B cell (primary cell): ENCODE measurements around the gene NIN. TPM values are rescaled to one million over a fixed set of nuclear protein-coding genes. Genes with fewer than 3 reads are reported as not detected.

Source experiments
- ATAC-seq: fragments of 200-7000 bp; cut with Tn5 transposase; one replicate; pipeline ENCODE4 v1.10.0; 2021; ENCODE audit warnings: low read depth, mild to moderate bottlenecking, moderate number of reproducible peaks, moderate library complexity
- CTCF ChIA-PET: fragments of 350-600 bp; sonication (Branson Sonifier 250); formaldehyde crosslinking; loops from one replicate; lab custom pipeline; 2021; ENCODE audit warnings: antibody characterized with exemption, inconsistent platforms; lab: Charles Lee
- POLR2A ChIA-PET: fragments of 350-600 bp; sonication (Branson Sonifier 250); formaldehyde crosslinking; loops from one replicate; lab custom pipeline; 2021; ENCODE audit warnings: antibody characterized with exemption; lab: Charles Lee
- DNase-seq: peaks from one replicate; pipeline ENCODE4 v3.0.0; 2013
- H2AFZ ChIP-seq: 2 replicates; pipeline ENCODE4 v1.6.1; 2012; ENCODE audit warnings: mild to moderate bottlenecking, low read depth, low read length; ENCODE audit not compliant: insufficient read depth, poor library complexity, severe bottlenecking
- H3K27ac ChIP-seq, 2 donors: 1 replicate in 1 of 2; 2 replicates in 1 of 2; pipeline ENCODE4 v1.5.1; 2012 to 2013; ENCODE audit warnings: low read length in 2 of 2, mild to moderate bottlenecking in 2 of 2, moderate library complexity in 1 of 2
- H3K27me3 ChIP-seq, 4 experiments: fragments of 200-600 bp in 1 of 4; sonication (generic) in 1 of 4; replicated peaks in 1 of 4; 1 replicate in 2 of 4; 2 replicates in 2 of 4; pipeline versions ENCODE4 v1.6.1 to v1.7.0; 2013 to 2016; ENCODE audit warnings: low read length in 3 of 4, mild to moderate bottlenecking in 2 of 4, mixed read lengths in 1 of 4, moderate library complexity in 1 of 4; ENCODE audit not compliant: insufficient read depth in 4 of 4, control insufficient read depth in 3 of 4; ENCODE audit errors: control extremely low read depth in 1 of 4
- H3K36me3 ChIP-seq, 2 experiments: replicated peaks in 1 of 2; 1 replicate in 1 of 2; 2 replicates in 1 of 2; pipeline versions ENCODE4 v1.6.1 to v1.7.1; 2013; ENCODE audit warnings: low read length in 1 of 2; ENCODE audit not compliant: insufficient read depth in 2 of 2, control insufficient read depth in 1 of 2; ENCODE audit errors: control extremely low read depth in 1 of 2, extremely low read depth in 1 of 2
- H3K4me1 ChIP-seq, 2 donors: fragments of 200-600 bp in 1 of 2; sonication (generic) in 1 of 2; 1 replicate in 1 of 2; 2 replicates in 1 of 2; pipeline versions ENCODE4 v1.5.1 to v1.6.1; 2013 to 2017; ENCODE audit warnings: low read length in 2 of 2; ENCODE audit not compliant: control insufficient read depth in 2 of 2, insufficient read depth in 2 of 2
- H3K4me2 ChIP-seq: replicated peaks from 2 replicates; pipeline ENCODE3; 2012; ENCODE audit warnings: mild to moderate bottlenecking, low read depth, low read length; ENCODE audit not compliant: poor library complexity, severe bottlenecking
- H3K4me3 ChIP-seq, 5 experiments: fragments of 200-600 bp in 1 of 5; sonication (generic) in 1 of 5; 1 replicate in 3 of 5; 2 replicates in 2 of 5; pipeline versions ENCODE4 v1.5.1 to v1.7.0; 2011 to 2016; ENCODE audit warnings: low read length in 4 of 5, mild to moderate bottlenecking in 4 of 5, low read depth in 2 of 5, control low read depth in 1 of 5, moderate library complexity in 1 of 5; ENCODE audit not compliant: insufficient read depth in 1 of 5; ENCODE audit errors: control extremely low read depth in 1 of 5, extremely low read depth in 1 of 5
- H3K79me2 ChIP-seq: fragments of 200-600 bp; sonication (generic); one replicate; pipeline ENCODE4 v1.6.0; 2016; ENCODE audit warnings: low read length; ENCODE audit not compliant: control insufficient read depth, insufficient read depth
- H3K9ac ChIP-seq: fragments of 200-600 bp; sonication (generic); 2 replicates; pipeline ENCODE4 v1.6.1; 2017; ENCODE audit warnings: mild to moderate bottlenecking, low read length, moderate library complexity
- H3K9me3 ChIP-seq, 3 donors: one replicate each; pipeline versions ENCODE4 v1.6.1 to v1.7.1; 2013; ENCODE audit warnings: low read length in 2 of 3; ENCODE audit not compliant: control insufficient read depth in 2 of 3, insufficient read depth in 1 of 3; ENCODE audit errors: control extremely low read depth in 1 of 3
- H4K20me1 ChIP-seq: 2 replicates; pipeline ENCODE4 v1.6.0; 2012; ENCODE audit warnings: mild to moderate bottlenecking, low read length; ENCODE audit not compliant: insufficient read depth, control insufficient read depth, poor library complexity, severe bottlenecking
- H3K27ac Mint-ChIP-seq: one replicate; pipeline ENCODE4 v1.8.0; 2021; ENCODE audit warnings: mixed read lengths
- H3K27me3 Mint-ChIP-seq: one replicate; pipeline ENCODE4 v1.8.0; 2021; ENCODE audit warnings: mixed read lengths
- H3K4me1 Mint-ChIP-seq: one replicate; pipeline ENCODE4 v1.8.0; 2021; ENCODE audit warnings: mixed read lengths
- H3K4me3 Mint-ChIP-seq: one replicate; pipeline ENCODE4 v1.8.0; 2021; ENCODE audit warnings: mixed read lengths
- H3K9me3 Mint-ChIP-seq: one replicate; pipeline ENCODE4 v1.8.0; 2022; ENCODE audit warnings: mixed read lengths; ENCODE audit not compliant: insufficient read depth
- EZH2 ChIP-seq: IDR thresholded peaks from 2 replicates; pipeline ENCODE4 v1.6.1; 2012; ENCODE audit warnings: borderline replicate concordance, low read depth, mild to moderate bottlenecking, moderate library complexity, low read length; ENCODE audit not compliant: insufficient read depth, poor library complexity, severe bottlenecking
- WGBS: methylation state at CpG from one replicate; pipeline ENCODE4 v1.1.5; 2013; ENCODE audit warnings: missing lambda C conversion rate; ENCODE audit not compliant: insufficient coverage; 5-methylcytosine and 5-hydroxymethylcytosine counted together
- intact Hi-C: fragments of 100-400 bp; cut with micrococcal nuclease; formaldehyde crosslinking; loops from one replicate; pipeline ENCODE4 v1.10.0; 2022
- polyA plus RNA-seq: library from polyadenylated mRNA; depleted of rRNA; stranded (reverse); fragments of >200 nt; gene quantifications from 2 replicates; pipeline ENCODE4 v1.2.3, GENCODE V29; 2012
- total RNA-seq, 2 donors: library from RNA; stranded (reverse); fragments of 120-200 nt in 1 of 2; gene quantifications; 1 replicate in 1 of 2; 2 replicates in 1 of 2; pipeline versions ENCODE4 v1.2.3 to v1.2.4, GENCODE V29; 2013 to 2022
- TF ChIP-seq, protein P1 (sequence below): fragments of 200-600 bp; IDR thresholded peaks from one replicate; pipeline ENCODE4 v1.8.0; 2022; ENCODE audit warnings: antibody characterized with exemption, mild to moderate bottlenecking

Gene NIN
- total and polyA plus RNA-seq, 2 donors (not counting 1 experiment from before 2014, with no cell fraction given), result 25.4 to 219 TPM

DNA sequence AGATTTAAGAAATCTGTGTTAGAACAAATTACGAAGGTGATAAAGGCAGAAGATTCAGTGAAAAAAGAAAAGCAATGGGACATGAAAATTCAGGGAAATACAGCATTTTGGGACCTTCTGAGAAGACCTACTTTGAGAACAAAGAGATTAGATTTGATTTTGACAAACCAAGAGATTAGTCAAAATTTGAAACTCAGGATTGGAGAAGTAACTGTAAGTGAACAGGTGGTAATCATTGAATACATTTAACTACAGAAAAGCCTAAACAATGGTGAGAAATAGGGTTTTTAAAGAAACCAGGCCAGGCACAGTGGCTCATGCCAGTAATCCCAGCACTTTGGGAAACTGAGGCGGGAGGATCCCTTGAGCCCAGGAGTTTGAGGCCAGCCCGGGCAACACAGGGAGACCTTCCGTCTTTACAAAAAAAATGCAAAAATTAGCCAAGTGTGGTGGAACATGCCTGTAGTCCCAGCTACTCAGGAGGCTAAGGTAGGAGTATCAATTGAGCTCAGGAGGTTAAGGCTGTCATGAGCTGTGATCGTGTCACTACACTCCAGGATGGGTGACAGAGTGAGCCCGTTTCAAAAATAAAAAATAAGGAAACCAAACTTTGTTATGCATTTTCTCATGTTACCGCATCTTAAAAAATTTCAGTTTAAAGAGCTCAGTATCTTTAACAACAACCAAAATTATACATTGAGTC, 154.0 kb downstream of the NIN start:
- no peaks in the 10 kb centered on the region for H3K79me2 ChIP-seq
- peak overlapping the region; percentile 73 for H3K27ac Mint-ChIP-seq
- intact Hi-C loops, result loop anchor here (1.0 kb wide), 1 partner anchor 8 kb away; no protein-coding TSS in a partner anchor
- ChIA-PET CTCF (interaction anchor here (1.2 to 1.5 kb wide), 2 partner anchors 9 to 38 kb away, joined by 3 to 7 read pairs; partner anchors contain the start of gene SAV1), POLR2A (interaction anchor here (1.0 kb wide), 1 partner anchor 8 kb away, joined by 4 read pairs; the partner anchor contains the start of gene SAV1)
- peak overlapping the region in 4 of 5 experiments; percentile 7 to 46 (median 23) for H3K4me3 ChIP-seq
- peak; percentile 46 for ATAC-seq
- no peaks in the 10 kb centered on the region for H3K36me3 ChIP-seq
- H3K27me3 Mint-ChIP-seq, result no peaks in the 10 kb centered on the region
- H3K9me3 Mint-ChIP-seq, result no peaks in the 10 kb centered on the region
- no peaks in the 10 kb centered on the region for H4K20me1 ChIP-seq
- H2AFZ ChIP-seq, result peak overlapping the region; percentile 8
- peaks cover 31% of the 10 kb centered on the region for H3K4me1 Mint-ChIP-seq
- no peaks in the 10 kb centered on the region for H3K9me3 ChIP-seq
- peak; percentile 39 for DNase-seq
- peak overlapping the region; percentile 28 for H3K9ac ChIP-seq
- H3K4me1 ChIP-seq, result peaks cover 24 to 26% of the 10 kb centered on the region in 2 donors
- WGBS, result 21% methylated on average over 3 of the region's 7 CpGs
- no peaks in the 10 kb centered on the region for H3K27me3 ChIP-seq
- peak overlapping the region; percentile 80 to 86 for H3K27ac ChIP-seq
- H3K4me2 ChIP-seq, result peak overlapping the region; percentile 66
- H3K4me3 Mint-ChIP-seq, result peak overlapping the region; percentile 69
- no peak for TF ChIP-seq EZH2
- TF ChIP-seq, protein P1, sequence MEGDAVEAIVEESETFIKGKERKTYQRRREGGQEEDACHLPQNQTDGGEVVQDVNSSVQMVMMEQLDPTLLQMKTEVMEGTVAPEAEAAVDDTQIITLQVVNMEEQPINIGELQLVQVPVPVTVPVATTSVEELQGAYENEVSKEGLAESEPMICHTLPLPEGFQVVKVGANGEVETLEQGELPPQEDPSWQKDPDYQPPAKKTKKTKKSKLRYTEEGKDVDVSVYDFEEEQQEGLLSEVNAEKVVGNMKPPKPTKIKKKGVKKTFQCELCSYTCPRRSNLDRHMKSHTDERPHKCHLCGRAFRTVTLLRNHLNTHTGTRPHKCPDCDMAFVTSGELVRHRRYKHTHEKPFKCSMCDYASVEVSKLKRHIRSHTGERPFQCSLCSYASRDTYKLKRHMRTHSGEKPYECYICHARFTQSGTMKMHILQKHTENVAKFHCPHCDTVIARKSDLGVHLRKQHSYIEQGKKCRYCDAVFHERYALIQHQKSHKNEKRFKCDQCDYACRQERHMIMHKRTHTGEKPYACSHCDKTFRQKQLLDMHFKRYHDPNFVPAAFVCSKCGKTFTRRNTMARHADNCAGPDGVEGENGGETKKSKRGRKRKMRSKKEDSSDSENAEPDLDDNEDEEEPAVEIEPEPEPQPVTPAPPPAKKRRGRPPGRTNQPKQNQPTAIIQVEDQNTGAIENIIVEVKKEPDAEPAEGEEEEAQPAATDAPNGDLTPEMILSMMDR, result no peak

DNA sequence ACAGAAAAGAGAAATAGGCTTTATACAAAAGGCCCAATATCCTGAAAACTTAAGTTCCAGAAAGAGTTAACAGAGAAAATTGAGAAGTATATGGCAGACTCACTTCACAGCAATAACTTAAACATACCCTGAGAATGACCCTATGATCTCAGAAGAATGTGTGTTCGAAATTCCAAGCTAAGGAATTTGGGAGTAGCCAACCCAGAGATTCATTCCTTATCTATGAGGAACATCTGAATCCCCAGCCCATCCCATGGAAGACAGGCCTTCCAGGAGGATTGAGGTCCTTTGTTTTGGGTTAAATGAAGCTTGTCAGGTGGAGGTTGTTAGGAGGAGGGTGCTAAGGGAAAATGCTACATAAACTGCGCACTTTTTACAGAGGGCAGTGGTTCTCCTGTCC, 155.4 kb downstream of the NIN start:
- no peak overlapping the region for H2AFZ ChIP-seq
- H3K27ac Mint-ChIP-seq, result no peak overlapping the region
- POLR2A ChIA-PET, result no interaction called here
- peaks cover 31% of the 10 kb centered on the region for H3K4me1 Mint-ChIP-seq
- no peak overlapping the region for H3K9ac ChIP-seq
- CTCF ChIA-PET, result interaction anchor here (0.9 kb wide), 1 partner anchor 39 kb away, joined by 4 read pairs; no protein-coding TSS in a partner anchor
- H3K27ac ChIP-seq, result peak overlapping the region in 1 of 2 donors; percentile 86
- ATAC-seq (no peak), DNase-seq (no peak)
- no peaks in the 10 kb centered on the region for H3K36me3 ChIP-seq
- 100% methylated on average over 1 of the region's 2 CpGs for WGBS
- peaks cover 24 to 26% of the 10 kb centered on the region in 2 donors for H3K4me1 ChIP-seq
- H3K27me3 Mint-ChIP-seq, result no peaks in the 10 kb centered on the region
- no peaks in the 10 kb centered on the region for H4K20me1 ChIP-seq
- H3K9me3 ChIP-seq, result no peaks in the 10 kb centered on the region
- H3K4me2 ChIP-seq, result no peak overlapping the region
- no peaks in the 10 kb centered on the region for H3K79me2 ChIP-seq
- no peak for TF ChIP-seq EZH2
- TF ChIP-seq, protein P1, result no peak
- H3K4me3 ChIP-seq, result no peak overlapping the region
- intact Hi-C loops, result no loop called here
- H3K4me3 Mint-ChIP-seq, result no peak overlapping the region
- no peaks in the 10 kb centered on the region for H3K9me3 Mint-ChIP-seq
- no peaks in the 10 kb centered on the region for H3K27me3 ChIP-seq
